Vagina (tissue), 2 donors: Measurements from ENCODE around the gene MGMT.

ENCODE experiments used
- POLR2A ChIP-seq, 2 donors: fragments of 450-650 bp; IDR thresholded peaks; one replicate each; pipeline ENCODE4 v1.6.1; 2017; ENCODE audit warnings: antibody characterized with exemption in 2 of 2, mild to moderate bottlenecking in 2 of 2, moderate library complexity in 2 of 2
- POLR2AphosphoS5 ChIP-seq, 2 donors: sonication (generic); formaldehyde crosslinking; IDR thresholded peaks; one replicate each; pipeline ENCODE4 v1.9.0; 2017; ENCODE audit warnings: antibody characterized with exemption in 2 of 2, mild to moderate bottlenecking in 2 of 2, low read depth in 1 of 2; ENCODE audit not compliant: insufficient read depth in 1 of 2
- TF ChIP-seq, protein P1 (sequence below), 3 experiments: fragments of 450-650 bp in 2 of 3; fragments of 200-600 bp in 1 of 3; sonication (generic) in 1 of 3; IDR thresholded peaks; one replicate each; pipeline ENCODE4 v1.5.1; 2017 to 2019; ENCODE audit warnings: antibody characterized with exemption in 3 of 3, mild to moderate bottlenecking in 2 of 3, moderate library complexity in 2 of 3

DNA sequence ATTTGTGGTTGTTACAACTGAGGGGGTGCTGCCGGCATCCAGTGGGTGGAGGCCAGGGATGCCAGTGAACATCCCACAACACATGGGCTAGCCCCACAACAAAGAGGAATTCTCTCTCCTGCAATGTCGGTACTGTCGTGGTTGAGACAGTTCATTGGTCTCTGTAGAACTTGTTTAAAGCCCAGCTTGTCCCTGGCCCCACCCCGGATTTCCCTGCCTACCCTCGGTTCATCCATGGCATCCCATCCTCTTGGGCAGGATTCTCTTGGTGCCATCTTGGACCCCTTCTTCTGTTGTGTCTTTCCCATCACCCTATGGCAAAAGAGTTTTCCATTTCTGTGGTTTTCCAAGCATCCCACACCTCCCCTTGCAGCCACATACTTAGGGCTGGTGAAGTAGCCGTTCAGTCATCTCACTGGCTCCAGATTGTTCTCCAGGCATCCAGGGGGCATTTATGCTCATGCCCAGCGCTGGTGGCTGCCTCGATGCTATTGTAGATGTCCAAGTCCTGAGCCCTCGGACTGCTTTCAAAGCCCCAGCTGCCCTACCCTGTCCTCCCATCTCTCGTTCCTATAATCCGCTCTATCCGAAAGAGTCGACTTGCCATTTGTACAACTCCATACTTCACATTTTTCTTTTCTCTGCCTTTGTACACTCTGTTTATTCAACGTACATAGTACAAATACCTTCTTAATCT lies 39.2 kb downstream of the MGMT start:
- TF ChIP-seq, protein P1, sequence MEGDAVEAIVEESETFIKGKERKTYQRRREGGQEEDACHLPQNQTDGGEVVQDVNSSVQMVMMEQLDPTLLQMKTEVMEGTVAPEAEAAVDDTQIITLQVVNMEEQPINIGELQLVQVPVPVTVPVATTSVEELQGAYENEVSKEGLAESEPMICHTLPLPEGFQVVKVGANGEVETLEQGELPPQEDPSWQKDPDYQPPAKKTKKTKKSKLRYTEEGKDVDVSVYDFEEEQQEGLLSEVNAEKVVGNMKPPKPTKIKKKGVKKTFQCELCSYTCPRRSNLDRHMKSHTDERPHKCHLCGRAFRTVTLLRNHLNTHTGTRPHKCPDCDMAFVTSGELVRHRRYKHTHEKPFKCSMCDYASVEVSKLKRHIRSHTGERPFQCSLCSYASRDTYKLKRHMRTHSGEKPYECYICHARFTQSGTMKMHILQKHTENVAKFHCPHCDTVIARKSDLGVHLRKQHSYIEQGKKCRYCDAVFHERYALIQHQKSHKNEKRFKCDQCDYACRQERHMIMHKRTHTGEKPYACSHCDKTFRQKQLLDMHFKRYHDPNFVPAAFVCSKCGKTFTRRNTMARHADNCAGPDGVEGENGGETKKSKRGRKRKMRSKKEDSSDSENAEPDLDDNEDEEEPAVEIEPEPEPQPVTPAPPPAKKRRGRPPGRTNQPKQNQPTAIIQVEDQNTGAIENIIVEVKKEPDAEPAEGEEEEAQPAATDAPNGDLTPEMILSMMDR (IDR thresholded peaks at IDR 0.05): no peak
- TF ChIP-seq POLR2A (IDR thresholded peaks at IDR 0.05): no peak
- no peak for TF ChIP-seq POLR2AphosphoS5 (IDR thresholded peaks at IDR 0.05; ENCODE audit: insufficient read depth in 1 of 2, low read depth in 1 of 2)
